ENCODE results near the gene SERPINB6. TPM values are rescaled to one million over a fixed set of nuclear protein-coding genes. Genes with fewer than 3 reads are reported as not detected.

SERPINB6 gene
- total RNA-seq, 2 experiments from 2014 or later: 55.2 to 56.0 TPM

DNA sequence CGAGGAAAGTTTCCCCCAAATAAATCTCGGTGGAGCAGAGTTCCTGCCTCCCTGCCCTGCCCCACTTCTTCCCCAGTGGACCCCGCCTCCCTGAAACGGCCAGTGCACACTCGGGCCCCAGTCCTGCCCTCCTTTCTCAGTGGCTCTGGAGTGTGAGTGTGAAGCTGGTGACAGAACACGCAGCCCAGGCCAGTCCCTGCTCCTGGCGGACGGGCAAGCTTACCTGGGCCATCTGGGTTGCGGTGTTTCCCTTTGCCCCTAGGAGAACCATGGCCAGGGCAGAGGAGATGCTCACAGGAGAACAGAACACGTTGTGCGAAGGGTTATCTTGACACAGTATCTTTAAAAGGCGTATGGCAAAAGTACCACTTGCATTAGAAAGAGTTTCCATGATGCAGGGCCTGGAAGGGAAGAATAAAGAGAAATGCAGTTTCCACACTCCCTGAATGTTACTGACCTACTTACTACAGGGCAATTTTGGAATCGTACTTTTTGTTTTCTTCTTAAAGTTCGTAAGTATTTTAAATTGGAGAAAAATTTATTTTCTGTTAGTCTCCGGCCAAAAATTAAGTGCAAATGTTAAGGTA is 71.1 kb downstream of the SERPINB6 start:
- H3K4me1 Mint-ChIP-seq: peaks cover 46% of the 10 kb centered on the region
- H3K4me3 Mint-ChIP-seq: peak overlapping the region; percentile 96
- peak; percentile 3 for ATAC-seq
- no peak for DNase-seq
- H3K27me3 Mint-ChIP-seq: no peaks in the 10 kb centered on the region
- peak overlapping the region; percentile 88 for H3K27ac Mint-ChIP-seq
- CTCF ChIA-PET: interaction anchor here (0.7 to 5.2 kb wide), 20 partner anchors 10 to 109 kb away, joined by 3 to 38 read pairs (median 4); partner anchors contain the start of gene SERPINB1
- no peaks in the 10 kb centered on the region for H3K9me3 Mint-ChIP-seq (ENCODE audit: low read depth)
- peaks cover 56% of the 10 kb centered on the region for H3K36me3 Mint-ChIP-seq

DNA sequence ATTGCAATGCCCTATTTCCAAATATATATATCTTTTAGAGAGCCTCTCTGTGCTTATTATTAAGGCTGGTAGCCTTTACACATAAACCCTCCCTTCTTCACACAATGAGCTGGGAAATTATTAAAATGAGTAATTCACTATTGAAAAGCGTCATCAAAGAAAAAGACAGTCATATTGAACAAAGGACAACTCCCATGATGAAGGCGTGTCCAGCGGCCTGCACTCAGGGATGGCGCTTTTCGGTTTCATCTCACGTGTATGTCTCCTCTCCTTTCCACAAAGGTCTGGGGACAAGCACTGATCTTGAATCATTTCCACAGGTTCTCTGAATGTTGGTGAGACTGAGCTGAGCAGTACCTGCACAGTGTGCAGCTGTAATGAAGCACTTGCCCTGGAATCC is 71.8 kb downstream of the SERPINB6 start:
- H3K27ac Mint-ChIP-seq: peak overlapping the region; percentile 88
- peaks cover 64% of the 10 kb centered on the region for H3K36me3 Mint-ChIP-seq
- peak; percentile 42 for ATAC-seq
- H3K9me3 Mint-ChIP-seq (ENCODE audit: low read depth): no peaks in the 10 kb centered on the region
- no peaks in the 10 kb centered on the region for H3K27me3 Mint-ChIP-seq
- H3K4me3 Mint-ChIP-seq: peak overlapping the region; percentile 96
- H3K4me1 Mint-ChIP-seq: peaks cover 48% of the 10 kb centered on the region
- CTCF ChIA-PET: interaction anchor here (0.6 to 5.2 kb wide), 19 partner anchors 10 to 158 kb away, joined by 3 to 38 read pairs (median 4); partner anchors contain the start of gene SERPINB1
- DNase-seq: peak; percentile 77

Other genes starting within 250 kb of the SERPINB6 start
- gene MYLK4, start 220.6 kb downstream of the SERPINB6 start, total RNA-seq: under 1 TPM; 0.18 to 0.23 TPM
- 10 to 100 TPM; 48.7 to 53.3 TPM for gene WRNIP1, start 206.2 kb downstream of the SERPINB6 start, total RNA-seq
- 10 to 100 TPM; 55.2 to 65.7 TPM for gene SERPINB1, start 129.7 kb downstream of the SERPINB6 start, total RNA-seq
- gene SERPINB9, start 68.3 kb downstream of the SERPINB6 start, total RNA-seq: 10 to 100 TPM; 56.0 to 94.9 TPM
- gene NQO2, start 28.3 kb upstream of the SERPINB6 start, total RNA-seq: 10 to 100 TPM; 11.9 to 14.5 TPM
- gene RIPK1, start 96.9 kb upstream of the SERPINB6 start, total RNA-seq: 10 to 100 TPM; 26.6 to 29.6 TPM
- gene BPHL, start 147.1 kb upstream of the SERPINB6 start, total RNA-seq: 1 to 10 TPM; 5.3 to 9.2 TPM
- 1 to 10 TPM; 1.3 to 2.0 TPM for gene TUBB2A, start 186.0 kb upstream of the SERPINB6 start, total RNA-seq

Data from activated CD8-positive, alpha-beta memory T cell treated with anti-CD3 and anti-CD28 coated beads, Interleukin-2, amount 10 ng/mL, durations not matched to agents 7 days and 5 days (primary cell).